MCF 10A (cell line): Measurements from ENCODE around the gene SPOCK2. TPM values are rescaled to one million over a fixed set of nuclear protein-coding genes. Genes with fewer than 3 reads are reported as not detected.

Experiments used
- BruUV-seq: library from RNA; stranded (reverse); fragments of 400-500 nt; replicated peaks from 2 replicates; lab custom pipeline; 2021; lab: Mats Ljungman, UMichigan
- CTCF ChIA-PET: fragments of 300-600 bp; sonication (Branson Sonifier 250); formaldehyde crosslinking; extraction: SDS; loops from one replicate; lab custom pipeline; 2021; ENCODE audit warnings: antibody characterized with exemption, inconsistent platforms; lab: Yijun Ruan, JAX
- POLR2A ChIA-PET: fragments of 300-600, 350-650 bp; sonication (Branson Sonifier 250); formaldehyde crosslinking; extraction: SDS; loops from one replicate; lab custom pipeline; 2020; ENCODE audit warnings: antibody characterized with exemption, inconsistent platforms; lab: Yijun Ruan, JAX
- DNase-seq: peaks from one replicate; pipeline ENCODE4 v3.0.0-alpha.2; 2018; ENCODE audit not compliant: unreplicated experiment
- H3K27ac Mint-ChIP-seq: one replicate; pipeline ENCODE4 v1.8.0; 2022; ENCODE audit warnings: mild to moderate bottlenecking, low read depth, mixed read lengths; ENCODE audit not compliant: unreplicated experiment
- H3K27me3 Mint-ChIP-seq: one replicate; pipeline ENCODE4 v1.8.0; 2022; ENCODE audit warnings: mixed read lengths; ENCODE audit not compliant: insufficient read depth, unreplicated experiment
- H3K36me3 Mint-ChIP-seq: one replicate; pipeline ENCODE4 v1.8.0; 2022; ENCODE audit warnings: mild to moderate bottlenecking, moderate library complexity, mixed read lengths; ENCODE audit not compliant: insufficient read depth, unreplicated experiment
- H3K4me1 Mint-ChIP-seq: one replicate; pipeline ENCODE4 v1.8.0; 2022; ENCODE audit warnings: mixed read lengths; ENCODE audit not compliant: insufficient read depth, unreplicated experiment
- H3K4me3 Mint-ChIP-seq: one replicate; pipeline ENCODE4 v1.8.0; 2022; ENCODE audit warnings: mild to moderate bottlenecking, moderate library complexity, mixed read lengths; ENCODE audit not compliant: unreplicated experiment
- H3K9me3 Mint-ChIP-seq: one replicate; pipeline ENCODE4 v1.8.0; 2022; ENCODE audit warnings: mixed read lengths; ENCODE audit not compliant: unreplicated experiment
- intact Hi-C: fragments of 100-400 bp; cut with micrococcal nuclease; formaldehyde crosslinking; loops from 2 replicates; pipeline ENCODE4 v1.14.1; 2022
- total RNA-seq: library from RNA; stranded (reverse); gene quantifications from 2 replicates; pipeline ENCODE4 v1.2.3, GENCODE V29; 2022
- TF ChIP-seq, protein P1 (sequence below): fragments of 200-600 bp; IDR thresholded peaks from one replicate; pipeline ENCODE4 v1.8.0; 2022; ENCODE audit warnings: antibody characterized with exemption, mild to moderate bottlenecking; ENCODE audit not compliant: unreplicated experiment

SPOCK2 gene
- total RNA-seq, 1 experiment from 2014 or later: 1.2 TPM

DNA sequence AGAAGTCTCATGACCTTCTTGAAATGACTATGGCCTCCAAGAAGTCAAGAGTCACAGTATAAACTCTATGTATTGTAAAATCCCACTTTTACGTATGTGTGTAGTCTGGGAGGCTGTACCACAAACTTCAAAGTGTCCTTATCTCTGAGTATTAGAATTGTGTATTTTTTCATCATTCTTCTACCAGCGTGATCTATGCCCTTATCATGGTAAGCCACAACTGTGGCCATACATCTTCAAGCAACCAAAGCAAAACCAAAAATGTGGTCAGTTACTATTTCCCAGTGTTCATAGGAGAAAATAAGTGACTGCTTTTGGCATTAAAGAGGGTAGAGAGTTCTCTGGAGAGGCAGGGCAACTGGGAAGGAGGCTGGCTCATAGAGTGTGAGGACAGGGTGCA, 42.8 kb downstream of the SPOCK2 start:
- CTCF ChIA-PET: interaction anchor here (0.8 to 7.7 kb wide), 10 partner anchors 16 to 296 kb away, joined by 3 to 61 read pairs (median 4); no protein-coding TSS in a partner anchor
- no peaks in the 10 kb centered on the region for H3K9me3 Mint-ChIP-seq
- POLR2A ChIA-PET: interaction anchor here (0.6 to 5.1 kb wide), 12 partner anchors 34 to 779 kb away, joined by 3 to 19 read pairs (median 5); partner anchors contain the start of gene CHST3
- BruUV-seq: no TSS peak
- no peak for DNase-seq
- TF ChIP-seq, protein P1, sequence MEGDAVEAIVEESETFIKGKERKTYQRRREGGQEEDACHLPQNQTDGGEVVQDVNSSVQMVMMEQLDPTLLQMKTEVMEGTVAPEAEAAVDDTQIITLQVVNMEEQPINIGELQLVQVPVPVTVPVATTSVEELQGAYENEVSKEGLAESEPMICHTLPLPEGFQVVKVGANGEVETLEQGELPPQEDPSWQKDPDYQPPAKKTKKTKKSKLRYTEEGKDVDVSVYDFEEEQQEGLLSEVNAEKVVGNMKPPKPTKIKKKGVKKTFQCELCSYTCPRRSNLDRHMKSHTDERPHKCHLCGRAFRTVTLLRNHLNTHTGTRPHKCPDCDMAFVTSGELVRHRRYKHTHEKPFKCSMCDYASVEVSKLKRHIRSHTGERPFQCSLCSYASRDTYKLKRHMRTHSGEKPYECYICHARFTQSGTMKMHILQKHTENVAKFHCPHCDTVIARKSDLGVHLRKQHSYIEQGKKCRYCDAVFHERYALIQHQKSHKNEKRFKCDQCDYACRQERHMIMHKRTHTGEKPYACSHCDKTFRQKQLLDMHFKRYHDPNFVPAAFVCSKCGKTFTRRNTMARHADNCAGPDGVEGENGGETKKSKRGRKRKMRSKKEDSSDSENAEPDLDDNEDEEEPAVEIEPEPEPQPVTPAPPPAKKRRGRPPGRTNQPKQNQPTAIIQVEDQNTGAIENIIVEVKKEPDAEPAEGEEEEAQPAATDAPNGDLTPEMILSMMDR: no peak
- peaks cover 4% of the 10 kb centered on the region for H3K36me3 Mint-ChIP-seq
- no peaks in the 10 kb centered on the region for H3K27me3 Mint-ChIP-seq
- intact Hi-C loops: loop anchor here (2.0 to 10.0 kb wide), 2 partner anchors 81 to 731 kb away; partner anchors contain the start of genes CHST3 and SLC29A3
- H3K27ac Mint-ChIP-seq: peak overlapping the region; percentile 78
- no peak overlapping the region for H3K4me3 Mint-ChIP-seq
- H3K4me1 Mint-ChIP-seq: peaks cover 15% of the 10 kb centered on the region

- intact Hi-C loops: loop anchor here (1.0 to 10.0 kb wide), 5 partner anchors 80 to 730 kb away; partner anchors contain the start of genes CHST3 and SLC29A3
- Mint-ChIP-seq H3K36me3 (peaks cover 4% of the 10 kb centered on the region), H3K27me3 (no peaks in the 10 kb centered on the region), H3K4me3 (no peak overlapping the region), H3K27ac (peak overlapping the region; percentile 78), H3K4me1 (peaks cover 15% of the 10 kb centered on the region), H3K9me3 (no peaks in the 10 kb centered on the region)
- ChIA-PET POLR2A (interaction anchor here (0.5 to 5.1 kb wide), 16 partner anchors 33 to 1607 kb away, joined by 3 to 19 read pairs (median 4); partner anchors contain the start of genes ANAPC16, ASCC1 and CHST3), CTCF (interaction anchor here (0.6 to 7.7 kb wide), 21 partner anchors 15 to 1554 kb away, joined by 3 to 61 read pairs (median 4); no protein-coding TSS in a partner anchor)
- BruUV-seq: no TSS peak
- TF ChIP-seq, protein P1: peak; percentile 76
- DNase-seq: peak; percentile 63
Measured at GRCh38 chr10:72044417-72045041, 43.8 kb downstream of the SPOCK2 start.

DNA sequence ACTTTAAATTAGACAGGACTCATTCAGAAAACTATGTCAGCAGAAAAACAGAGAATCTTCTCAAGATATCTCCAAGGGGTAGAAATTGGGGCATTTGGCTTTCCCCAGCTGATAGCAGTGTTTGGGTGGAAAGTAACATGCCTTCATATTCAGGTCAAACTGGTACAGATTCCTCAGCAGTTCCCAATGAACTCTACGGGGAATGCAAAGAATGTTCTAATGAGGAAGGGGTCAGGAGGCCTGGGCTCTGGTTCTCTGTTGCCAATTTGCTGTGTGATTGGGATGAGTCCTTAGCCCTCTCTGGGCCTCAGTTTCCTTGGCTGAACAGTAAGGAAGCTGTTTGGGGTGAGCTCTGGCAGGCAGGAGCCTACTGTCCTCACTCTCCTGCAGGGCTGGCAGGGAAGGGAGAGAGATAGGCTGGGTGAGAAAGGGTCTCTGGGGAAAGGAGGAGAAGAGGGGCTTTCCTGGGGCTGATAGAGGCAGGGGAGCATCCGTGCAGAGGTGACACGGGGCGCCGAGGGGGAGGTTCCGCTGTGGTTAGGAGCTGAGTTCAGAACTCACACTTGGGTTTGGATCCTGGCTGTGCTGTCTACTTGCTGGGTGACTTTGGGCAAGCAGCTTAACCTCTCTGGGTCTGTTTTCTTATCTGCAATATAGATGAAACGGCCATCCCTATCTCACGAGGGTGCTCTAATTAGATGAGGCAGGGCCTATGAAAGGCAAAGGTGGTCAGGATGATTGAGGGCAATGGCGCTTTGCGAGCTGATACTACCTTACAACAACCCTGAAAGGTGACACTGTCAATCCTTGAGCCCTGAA, 45.1 kb downstream of the SPOCK2 start:
- DNase-seq: no peak
- intact Hi-C loops: loop anchor here (10.0 kb wide), 1 partner anchor 728 kb away; the partner anchor contains the start of gene SLC29A3
- no peaks in the 10 kb centered on the region for H3K9me3 Mint-ChIP-seq
- TF ChIP-seq, protein P1: no peak
- H3K27me3 Mint-ChIP-seq: no peaks in the 10 kb centered on the region
- POLR2A ChIA-PET: interaction anchor here (0.5 to 5.1 kb wide), 5 partner anchors 67 to 1423 kb away, joined by 3 to 19 read pairs (median 17); partner anchors contain the start of gene CHST3
- BruUV-seq: no TSS peak
- CTCF ChIA-PET: interaction anchor here (0.6 to 7.7 kb wide), 10 partner anchors 23 to 330 kb away, joined by 3 to 61 read pairs (median 6); no protein-coding TSS in a partner anchor
- no peak overlapping the region for H3K27ac Mint-ChIP-seq
- peaks cover 15% of the 10 kb centered on the region for H3K4me1 Mint-ChIP-seq
- no peak overlapping the region for H3K4me3 Mint-ChIP-seq
- H3K36me3 Mint-ChIP-seq: peaks cover under 1% of the 10 kb centered on the region
